Activated CD8-positive, alpha-beta T cell treated with anti-CD3 and anti-CD28 coated beads for 36 hours (primary cell): ENCODE results near the gene DUSP22. TPM values are rescaled to one million over a fixed set of nuclear protein-coding genes. Genes with fewer than 3 reads are reported as not detected.

ENCODE experiments used
- ATAC-seq: fragments of 200-7000 bp; cut with Tn5 transposase; one replicate; pipeline ENCODE4 v1.10.0; 2021; ENCODE audit warnings: mild to moderate bottlenecking, moderate library complexity
- CTCF ChIA-PET: fragments of 350-600 bp; sonication (Branson Sonifier 250); formaldehyde crosslinking; loops from one replicate; lab custom pipeline; 2021; ENCODE audit warnings: antibody characterized with exemption; lab: Charles Lee
- POLR2A ChIA-PET: fragments of 350-600 bp; sonication (Branson Sonifier 250); formaldehyde crosslinking; loops from one replicate; lab custom pipeline; 2021; ENCODE audit warnings: antibody characterized with exemption; lab: Charles Lee
- DNase-seq: peaks from one replicate; pipeline ENCODE4 v3.0.0-alpha.2; 2020
- H3K27ac Mint-ChIP-seq: one replicate; pipeline ENCODE4 v1.8.0; 2021; ENCODE audit warnings: mild to moderate bottlenecking, mixed read lengths
- H3K27me3 Mint-ChIP-seq: one replicate; pipeline ENCODE4 v1.8.0; 2021; ENCODE audit warnings: mixed read lengths
- H3K36me3 Mint-ChIP-seq: one replicate; pipeline ENCODE4 v1.8.0; 2021; ENCODE audit warnings: low read depth, mixed read lengths
- H3K4me1 Mint-ChIP-seq: one replicate; pipeline ENCODE4 v1.8.0; 2021; ENCODE audit warnings: low read depth, mixed read lengths
- H3K4me3 Mint-ChIP-seq: one replicate; pipeline ENCODE4 v1.8.0; 2021; ENCODE audit warnings: mild to moderate bottlenecking, moderate library complexity, mixed read lengths
- H3K9me3 Mint-ChIP-seq: one replicate; pipeline ENCODE4 v1.8.0; 2021; ENCODE audit warnings: mixed read lengths
- CTCF ChIP-seq: fragments of 200-600 bp; IDR thresholded peaks from one replicate; pipeline ENCODE4 v1.8.0; 2022; ENCODE audit warnings: antibody characterized with exemption, mild to moderate bottlenecking
- intact Hi-C: fragments of 100-400 bp; cut with micrococcal nuclease; formaldehyde crosslinking; loops from one replicate; pipeline ENCODE4 v1.10.0; 2022
- total RNA-seq, 2 experiments: library from RNA; stranded (reverse); gene quantifications; one replicate each; pipeline ENCODE4 v1.2.3, GENCODE V29; 2021

DUSP22 gene
- total RNA-seq, 2 experiments from 2014 or later = 32.5 to 34.2 TPM

DNA sequence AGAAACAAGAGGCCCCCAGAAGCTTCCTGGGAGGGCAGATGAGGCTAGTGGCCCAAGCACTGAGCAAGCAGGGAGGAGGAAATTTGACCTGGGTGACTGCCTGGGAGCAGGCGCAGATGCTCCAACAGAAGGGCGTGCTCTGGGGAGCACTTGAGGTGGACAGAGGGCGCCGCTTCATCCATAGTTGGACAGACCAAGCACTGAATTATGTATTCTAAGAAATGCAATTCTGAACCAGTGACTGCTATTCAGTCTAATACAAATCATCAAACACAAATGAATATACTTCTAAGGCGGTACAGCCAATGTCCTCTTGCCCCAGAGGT is 70.6 kb downstream of the DUSP22 start:
- CTCF ChIA-PET = no interaction called here
- Mint-ChIP-seq H3K9me3 (peaks cover 13% of the 10 kb centered on the region), H3K27ac (no peak overlapping the region), H3K4me3 (no peak overlapping the region), H3K4me1 (no peaks in the 10 kb centered on the region), H3K36me3 (no peaks in the 10 kb centered on the region), H3K27me3 (peaks cover 3% of the 10 kb centered on the region)
- no peak for DNase-seq
- ATAC-seq = no peak
- POLR2A ChIA-PET = interaction anchor here (0.6 kb wide), 1 partner anchor 182 kb away, joined by 4 read pairs; no protein-coding TSS in a partner anchor
- TF ChIP-seq CTCF = no peak
- intact Hi-C loops = no loop called here

GRCh38 chr6:363291-363690 is 71.0 kb downstream of the DUSP22 start:
- ATAC-seq = no peak
- DNase-seq = no peak
- ChIA-PET CTCF (no interaction called here), POLR2A (interaction anchor here (0.6 kb wide), 1 partner anchor 183 kb away, joined by 4 read pairs; no protein-coding TSS in a partner anchor)
- intact Hi-C loops = no loop called here
- Mint-ChIP-seq H3K9me3 (peaks cover 13% of the 10 kb centered on the region), H3K27ac (no peak overlapping the region), H3K27me3 (peaks cover 3% of the 10 kb centered on the region), H3K36me3 (no peaks in the 10 kb centered on the region), H3K4me1 (no peaks in the 10 kb centered on the region), H3K4me3 (no peak overlapping the region)
- TF ChIP-seq CTCF = no peak

GRCh38 chr6:363909-364308 is 71.6 kb downstream of the DUSP22 start:
- Mint-ChIP-seq H3K27me3 (peaks cover 3% of the 10 kb centered on the region), H3K36me3 (no peaks in the 10 kb centered on the region), H3K27ac (no peak overlapping the region), H3K4me3 (no peak overlapping the region), H3K9me3 (peaks cover 13% of the 10 kb centered on the region), H3K4me1 (no peaks in the 10 kb centered on the region)
- no peak for DNase-seq
- ATAC-seq = no peak
- intact Hi-C loops = no loop called here
- CTCF ChIA-PET = no interaction called here
- POLR2A ChIA-PET = no interaction called here
- no peak for TF ChIP-seq CTCF

DNA sequence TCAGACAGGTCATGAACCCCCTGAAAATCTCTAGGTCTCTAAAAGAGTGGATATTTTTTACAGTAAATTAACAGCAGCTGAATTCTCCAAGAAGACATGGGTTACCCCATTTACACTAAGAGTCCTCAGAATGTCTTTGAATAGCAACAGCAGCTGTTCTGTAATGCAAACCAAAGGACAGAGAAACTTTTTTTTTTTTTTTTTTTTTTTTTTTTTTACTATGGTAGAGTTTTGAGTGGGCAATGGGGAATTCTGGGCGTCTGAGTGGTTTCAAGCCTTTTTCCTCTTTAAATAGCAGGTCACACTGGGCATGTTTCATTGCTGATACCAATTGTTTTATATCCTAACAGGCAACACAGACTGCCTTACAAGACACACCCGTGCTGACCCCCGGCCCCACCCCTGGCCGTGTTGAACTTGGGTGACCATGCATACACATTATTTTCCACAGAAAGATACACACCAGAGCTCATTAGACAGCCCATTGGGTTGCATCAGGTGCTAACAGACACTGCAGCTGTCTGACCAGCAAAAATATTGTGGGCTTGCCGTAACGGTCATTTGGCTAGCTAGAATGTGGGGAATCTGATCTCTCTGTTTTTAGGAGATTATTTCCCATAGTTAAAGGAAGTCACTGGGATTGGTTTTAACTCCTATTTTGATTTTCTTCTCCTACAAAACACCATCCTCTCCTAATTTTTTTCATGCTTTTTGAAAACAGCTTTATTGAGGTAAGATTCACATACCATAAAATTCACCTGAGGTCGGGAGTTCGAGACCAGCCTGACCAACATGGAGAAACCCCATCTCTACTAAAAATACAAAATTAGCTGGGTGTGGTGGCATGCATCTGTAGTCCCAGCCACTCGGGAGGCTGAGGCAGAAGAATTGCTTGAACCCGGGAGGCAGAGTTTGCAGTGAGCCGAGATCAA is 72.6 kb downstream of the DUSP22 start:
- intact Hi-C loops = no loop called here
- ATAC-seq (no peak), DNase-seq (no peak)
- Mint-ChIP-seq H3K4me3 (no peak overlapping the region), H3K27ac (no peak overlapping the region), H3K27me3 (peaks cover 5% of the 10 kb centered on the region), H3K9me3 (peaks cover 13% of the 10 kb centered on the region), H3K4me1 (no peaks in the 10 kb centered on the region), H3K36me3 (no peaks in the 10 kb centered on the region)
- TF ChIP-seq CTCF = no peak
- ChIA-PET CTCF (interaction anchor here (1.2 kb wide), 1 partner anchor 66 kb away, joined by 3 read pairs; no protein-coding TSS in a partner anchor), POLR2A (no interaction called here)

DNA sequence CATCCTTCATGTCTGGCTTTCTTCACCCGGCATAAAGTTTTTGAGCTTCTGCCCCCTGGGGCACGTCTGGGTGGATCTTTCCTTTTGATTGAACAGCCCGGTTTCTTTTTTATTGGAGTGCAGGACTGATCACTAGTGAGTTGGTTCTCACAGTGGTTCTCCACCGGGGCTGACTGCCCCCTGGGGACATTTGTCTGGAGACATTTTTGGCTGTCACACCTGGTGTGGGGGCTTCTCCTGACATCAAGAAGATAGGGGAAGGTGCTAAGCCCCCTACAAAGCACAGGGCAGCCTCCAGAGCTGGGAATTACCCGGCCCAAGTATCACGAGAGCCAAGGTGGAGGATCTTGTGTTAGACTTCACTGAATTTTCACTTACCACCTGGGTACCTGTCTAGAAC is 73.5 kb downstream of the DUSP22 start:
- no peak for DNase-seq
- no peak overlapping the region for H3K4me3 Mint-ChIP-seq
- TF ChIP-seq CTCF = no peak
- no peaks in the 10 kb centered on the region for H3K4me1 Mint-ChIP-seq
- POLR2A ChIA-PET = no interaction called here
- CTCF ChIA-PET = interaction anchor here (1.2 kb wide), 1 partner anchor 67 kb away, joined by 3 read pairs; no protein-coding TSS in a partner anchor
- intact Hi-C loops = no loop called here
- H3K9me3 Mint-ChIP-seq = peaks cover 13% of the 10 kb centered on the region
- no peaks in the 10 kb centered on the region for H3K36me3 Mint-ChIP-seq
- no peak overlapping the region for H3K27ac Mint-ChIP-seq
- H3K27me3 Mint-ChIP-seq = peaks cover 7% of the 10 kb centered on the region
- no peak for ATAC-seq
